CD4-positive, alpha-beta T cell (primary cell): ENCODE data around the gene CYP21A2. TPM values are rescaled to one million over a fixed set of nuclear protein-coding genes. Genes with fewer than 3 reads are reported as not detected.
"Not testable (repeated sequence)": the region's sequence is repeated elsewhere in the genome, so short reads cannot be mapped to it uniquely, and the experiment has no call there.

ENCODE experiments used
- ATAC-seq: fragments of 200-7000 bp; cut with Tn5 transposase; one replicate; pipeline ENCODE4 v1.10.0; 2022; ENCODE audit warnings: mild to moderate bottlenecking; ENCODE audit not compliant: poor library complexity
- CTCF ChIA-PET: fragments of 350-600 bp; sonication (Branson Sonifier 250); formaldehyde crosslinking; loops from one replicate; lab custom pipeline; 2021; ENCODE audit warnings: antibody characterized with exemption, inconsistent platforms; lab: Charles Lee
- POLR2A ChIA-PET: fragments of 350-600 bp; sonication (Branson Sonifier 250); formaldehyde crosslinking; loops from one replicate; lab custom pipeline; 2021; ENCODE audit warnings: antibody characterized with exemption, inconsistent platforms; lab: Charles Lee
- DNase-seq, 14 experiments: peaks; one replicate each; pipeline ENCODE4 v3.0.0-alpha.2; 2013 to 2020; ENCODE audit warnings: mixed read lengths in 2 of 14
- H3K27ac ChIP-seq, 2 donors: one replicate each; pipeline versions ENCODE4 v1.5.1 to v1.7.0; 2013; ENCODE audit warnings: low read length in 2 of 2, low read depth in 1 of 2, mild to moderate bottlenecking in 1 of 2
- H3K27me3 ChIP-seq, 2 experiments: 1 replicate in 1 of 2; 2 replicates in 1 of 2; pipeline versions ENCODE4 v1.6.1 to v1.7.0; 2013; ENCODE audit warnings: low read length in 2 of 2, control low read depth in 1 of 2, mild to moderate bottlenecking in 1 of 2, moderate library complexity in 1 of 2; ENCODE audit not compliant: insufficient read depth in 2 of 2, control insufficient read depth in 1 of 2
- H3K36me3 ChIP-seq: one replicate; pipeline ENCODE4 v1.6.1; 2013; ENCODE audit warnings: low read length, control low read depth; ENCODE audit not compliant: insufficient read depth
- H3K4me1 ChIP-seq: one replicate; pipeline ENCODE4 v1.6.1; 2013; ENCODE audit warnings: low read length, control low read depth; ENCODE audit not compliant: insufficient read depth
- H3K4me3 ChIP-seq: one replicate; pipeline ENCODE4 v1.5.1; 2013; ENCODE audit warnings: mild to moderate bottlenecking, low read length, moderate library complexity
- H3K9me3 ChIP-seq, 2 experiments: 1 replicate in 1 of 2; 2 replicates in 1 of 2; pipeline versions ENCODE4 v1.6.1 to v1.7.0; 2013; ENCODE audit warnings: low read length in 2 of 2, mild to moderate bottlenecking in 2 of 2, control low read depth in 1 of 2, moderate library complexity in 1 of 2; ENCODE audit not compliant: control insufficient read depth in 1 of 2, insufficient read depth in 1 of 2
- H3K27ac Mint-ChIP-seq: one replicate; pipeline ENCODE4 v1.8.0; 2020; ENCODE audit warnings: mixed read lengths
- H3K27me3 Mint-ChIP-seq: one replicate; pipeline ENCODE4 v1.8.0; 2021; ENCODE audit warnings: mixed read lengths
- H3K36me3 Mint-ChIP-seq: one replicate; pipeline ENCODE4 v1.8.0; 2021; ENCODE audit warnings: low read depth, mixed read lengths
- H3K4me1 Mint-ChIP-seq: one replicate; pipeline ENCODE4 v1.8.0; 2021; ENCODE audit warnings: low read depth, mixed read lengths
- H3K4me3 Mint-ChIP-seq: one replicate; pipeline ENCODE4 v1.8.0; 2020; ENCODE audit warnings: mild to moderate bottlenecking, mixed read lengths
- H3K9me3 Mint-ChIP-seq: one replicate; pipeline ENCODE4 v1.8.0; 2020; ENCODE audit warnings: mixed read lengths
- intact Hi-C, 2 experiments: fragments of 100-400 bp; cut with DNase I in 1 of 2; cut with micrococcal nuclease in 1 of 2; formaldehyde crosslinking; loops; one replicate each; pipeline versions ENCODE4 v1.15.1 to v1.9.0; 2023 to 2025; cut with DNase I, micrococcal nuclease
- total RNA-seq, 174 experiments: library from RNA in 2 of 174; stranded (reverse) in 2 of 174; gene quantifications; one replicate each; pipeline ENCODE4 v1.2.3 and lab custom pipeline; 2021 to 2026
- TF ChIP-seq, protein P1 (sequence below): fragments of 200-600 bp; IDR thresholded peaks from one replicate; pipeline ENCODE4 v1.8.0; 2022; ENCODE audit warnings: antibody characterized with exemption, mild to moderate bottlenecking

Gene CYP21A2
- total RNA-seq, 2 experiments from 2014 or later, result 0.17 to 0.36 TPM

DNA sequence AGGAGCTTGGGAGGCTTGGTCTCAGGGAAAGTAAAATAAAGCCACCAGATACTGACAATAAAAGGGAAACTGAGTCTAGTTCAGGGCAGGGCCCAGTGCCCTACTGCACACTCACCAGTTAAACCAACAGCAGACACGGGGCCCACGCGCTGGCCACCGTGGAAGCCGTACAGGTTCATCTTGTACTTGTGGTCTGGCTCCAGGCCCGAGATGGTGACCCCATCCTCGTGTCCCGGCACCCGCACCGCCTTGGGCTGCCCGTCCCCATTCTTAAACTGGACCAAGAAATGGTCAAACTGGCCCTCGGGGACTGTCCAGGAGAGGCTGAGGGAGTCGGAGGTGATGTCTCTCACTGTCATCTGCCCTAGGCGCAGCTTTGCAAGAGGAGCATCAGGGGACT, 26.5 kb downstream of the CYP21A2 start:
- H3K27me3 ChIP-seq, result no peaks in the 10 kb centered on the region

DNA sequence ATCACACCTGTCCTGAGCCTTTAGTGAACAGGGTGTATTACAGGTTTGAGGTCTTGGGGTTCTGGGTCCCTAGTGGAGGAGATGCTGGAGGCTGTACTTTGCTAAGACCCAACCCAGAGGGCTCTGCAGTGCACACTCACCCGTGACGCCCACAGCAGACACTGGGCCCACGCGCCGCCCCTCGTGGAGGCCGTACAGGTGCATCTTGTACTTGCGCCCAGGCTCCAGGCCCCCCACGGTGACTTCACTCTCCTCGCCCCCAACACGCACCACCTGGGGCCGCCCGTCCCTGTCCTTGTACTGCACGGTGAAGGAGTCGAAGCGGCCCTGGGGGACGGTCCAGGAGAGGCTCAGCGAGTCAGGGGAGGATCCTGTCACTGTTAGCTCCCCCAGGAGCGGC, 29.3 kb downstream of the CYP21A2 start:
- ATAC-seq, CTCF ChIA-PET, intact Hi-C loops: not testable (repeated sequence)

More for the DNA sequence above, 26.5 kb downstream of the CYP21A2 start:
- no peak overlapping the region for H3K4me3 Mint-ChIP-seq
- H3K36me3 Mint-ChIP-seq, result no peaks in the 10 kb centered on the region
- POLR2A ChIA-PET, result no interaction called here
- no peaks in the 10 kb centered on the region for H3K4me1 Mint-ChIP-seq
- intact Hi-C loops, result no loop called here
- Histone ChIP-seq H3K9me3 (no peaks in the 10 kb centered on the region), H3K4me3 (no peak overlapping the region), H3K4me1 (no peaks in the 10 kb centered on the region), H3K27ac (no peak overlapping the region), H3K36me3 (no peaks in the 10 kb centered on the region)
- TF ChIP-seq, protein P1, sequence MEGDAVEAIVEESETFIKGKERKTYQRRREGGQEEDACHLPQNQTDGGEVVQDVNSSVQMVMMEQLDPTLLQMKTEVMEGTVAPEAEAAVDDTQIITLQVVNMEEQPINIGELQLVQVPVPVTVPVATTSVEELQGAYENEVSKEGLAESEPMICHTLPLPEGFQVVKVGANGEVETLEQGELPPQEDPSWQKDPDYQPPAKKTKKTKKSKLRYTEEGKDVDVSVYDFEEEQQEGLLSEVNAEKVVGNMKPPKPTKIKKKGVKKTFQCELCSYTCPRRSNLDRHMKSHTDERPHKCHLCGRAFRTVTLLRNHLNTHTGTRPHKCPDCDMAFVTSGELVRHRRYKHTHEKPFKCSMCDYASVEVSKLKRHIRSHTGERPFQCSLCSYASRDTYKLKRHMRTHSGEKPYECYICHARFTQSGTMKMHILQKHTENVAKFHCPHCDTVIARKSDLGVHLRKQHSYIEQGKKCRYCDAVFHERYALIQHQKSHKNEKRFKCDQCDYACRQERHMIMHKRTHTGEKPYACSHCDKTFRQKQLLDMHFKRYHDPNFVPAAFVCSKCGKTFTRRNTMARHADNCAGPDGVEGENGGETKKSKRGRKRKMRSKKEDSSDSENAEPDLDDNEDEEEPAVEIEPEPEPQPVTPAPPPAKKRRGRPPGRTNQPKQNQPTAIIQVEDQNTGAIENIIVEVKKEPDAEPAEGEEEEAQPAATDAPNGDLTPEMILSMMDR, result no peak
- CTCF ChIA-PET, result no interaction called here
- no peaks in the 10 kb centered on the region for H3K27me3 Mint-ChIP-seq
- H3K27ac Mint-ChIP-seq, result no peak overlapping the region
- ATAC-seq (no peak), DNase-seq (no peak)
- H3K9me3 Mint-ChIP-seq, result no peaks in the 10 kb centered on the region

DNA sequence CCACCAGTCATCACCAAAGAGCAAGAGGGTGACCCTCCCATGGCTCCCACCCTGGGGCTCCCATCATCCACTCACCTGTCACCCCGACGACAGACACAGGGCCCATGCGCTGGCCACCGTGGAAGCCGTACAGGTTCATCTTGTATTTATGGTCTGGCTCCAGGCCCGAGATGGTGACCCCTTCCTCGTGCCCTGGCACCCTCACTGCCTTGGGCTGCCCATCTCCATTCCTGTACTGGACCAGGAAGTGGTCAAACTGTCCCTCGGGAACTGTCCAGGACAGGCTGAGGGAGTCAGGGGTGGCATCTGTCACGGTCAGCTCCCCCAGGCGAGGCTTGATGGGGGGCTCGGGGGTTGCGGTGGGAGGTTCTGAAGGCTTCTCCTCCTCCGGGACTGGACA, 30.1 kb downstream of the CYP21A2 start:
- H3K4me3 ChIP-seq, H3K27ac ChIP-seq, H3K4me1 ChIP-seq, DNase-seq, intact Hi-C loops, H3K9me3 Mint-ChIP-seq, H3K4me3 Mint-ChIP-seq, H3K27ac Mint-ChIP-seq, H3K27me3 ChIP-seq, H3K4me1 Mint-ChIP-seq, H3K9me3 ChIP-seq, H3K27me3 Mint-ChIP-seq, H3K36me3 Mint-ChIP-seq, POLR2A ChIA-PET, H3K36me3 ChIP-seq, ATAC-seq, CTCF ChIA-PET: not testable (repeated sequence)

More for the DNA sequence above, 29.3 kb downstream of the CYP21A2 start:
- DNase-seq, H3K27me3 Mint-ChIP-seq, H3K36me3 ChIP-seq, H3K4me3 ChIP-seq, H3K27ac Mint-ChIP-seq, H3K4me3 Mint-ChIP-seq, H3K9me3 Mint-ChIP-seq, H3K4me1 ChIP-seq, POLR2A ChIA-PET, H3K27ac ChIP-seq, H3K9me3 ChIP-seq, H3K36me3 Mint-ChIP-seq, H3K27me3 ChIP-seq, H3K4me1 Mint-ChIP-seq: not testable (repeated sequence)

DNA sequence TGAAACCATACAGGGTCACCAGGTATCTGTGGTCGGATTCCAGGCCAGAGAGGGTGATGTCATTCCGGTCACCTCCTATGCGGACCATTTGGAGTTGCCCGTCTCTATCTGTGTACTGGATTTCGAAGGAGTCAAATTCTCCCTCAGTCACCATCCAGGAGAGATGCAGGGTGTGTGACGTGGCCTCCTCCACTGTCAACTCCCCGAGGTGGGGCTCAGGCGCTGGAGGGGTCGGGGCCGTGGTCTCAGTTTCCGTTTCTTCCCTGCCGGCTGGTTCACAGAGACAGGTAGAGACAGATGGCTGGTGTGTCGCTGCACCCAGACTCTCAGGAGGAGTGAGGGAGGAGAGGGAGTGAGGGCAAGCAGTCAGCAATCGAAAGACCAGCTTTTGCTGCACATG, 30.7 kb downstream of the CYP21A2 start:
- TF ChIP-seq, protein P1, result no peak
- no peaks in the 10 kb centered on the region for H3K27me3 ChIP-seq
- no peak overlapping the region for H3K27ac Mint-ChIP-seq
- H3K9me3 ChIP-seq, result no peaks in the 10 kb centered on the region
- H3K27me3 Mint-ChIP-seq, result no peaks in the 10 kb centered on the region
- POLR2A ChIA-PET, result no interaction called here
- no peaks in the 10 kb centered on the region for H3K9me3 Mint-ChIP-seq
- CTCF ChIA-PET, result no interaction called here
- H3K4me1 Mint-ChIP-seq, result no peaks in the 10 kb centered on the region
- intact Hi-C loops, result no loop called here
- no peak overlapping the region for H3K4me3 Mint-ChIP-seq
- H3K36me3 Mint-ChIP-seq, result no peaks in the 10 kb centered on the region
- H3K4me3 ChIP-seq, result no peak overlapping the region
- no peak for ATAC-seq
- H3K4me1 ChIP-seq, result no peaks in the 10 kb centered on the region
- no peak overlapping the region for H3K27ac ChIP-seq
- H3K36me3 ChIP-seq, result no peaks in the 10 kb centered on the region
- no peak for DNase-seq
